ENCODE data around the gene ELOVL1. TPM values are rescaled to one million over a fixed set of nuclear protein-coding genes. Genes with fewer than 3 reads are reported as not detected.

The ELOVL1 gene
- total and polyA plus RNA-seq, 10 of the 15 experiments (the other 5 are each of a cell fraction or from before 2014, with no cell fraction given), result 58.5 to 139 (median 89.8) TPM

DNA sequence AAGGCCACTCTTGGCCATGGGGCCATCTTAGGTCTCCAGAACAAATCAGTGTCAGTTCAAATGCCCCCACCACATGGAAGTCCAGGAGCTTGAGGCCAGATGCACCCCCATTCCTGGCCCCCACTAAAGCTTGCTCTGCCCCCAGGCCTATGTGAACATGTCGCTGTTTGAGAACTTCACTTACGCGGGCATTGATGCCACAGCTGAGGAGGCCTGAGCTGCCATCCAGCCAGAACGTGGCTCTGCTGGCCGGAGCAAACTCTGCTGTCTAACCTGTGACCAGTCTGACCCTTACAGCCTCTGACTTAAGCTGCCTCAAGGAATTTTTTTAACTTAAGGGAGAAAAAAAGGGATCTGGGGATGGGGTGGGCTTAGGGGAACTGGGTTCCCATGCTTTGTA is 45.3 kb downstream of the ELOVL1 start:
- BruUV-seq (replicated peaks), result no TSS peak
- Histone ChIP-seq H3K4me3 (no peak overlapping the region), H3K36me3 (ENCODE audit: control insufficient read depth in 2 of 2, insufficient read depth in 2 of 2, low read length in 1 of 2) (no peaks in the 10 kb centered on the region), H3K79me2 (ENCODE audit: control insufficient read depth, insufficient read depth, low read length) (no peaks in the 10 kb centered on the region), H3K4me2 (ENCODE audit: control insufficient read depth, insufficient read depth) (no peak overlapping the region), H3K4me1 (ENCODE audit: control insufficient read depth, insufficient read depth, low read length) (no peaks in the 10 kb centered on the region), H2AFZ (ENCODE audit: control insufficient read depth, low read depth, low read length) (no peak overlapping the region), H3K9me3 (replicated peaks; ENCODE audit: control insufficient read depth, insufficient read depth, low read length) (no peaks in the 10 kb centered on the region; the same call in 1 of the 3 replicates), H3K9ac (ENCODE audit: control insufficient read depth, insufficient read depth, low read length) (no peak overlapping the region), H4K20me1 (ENCODE audit: control insufficient read depth, insufficient read depth) (no peaks in the 10 kb centered on the region), H3K27ac (ENCODE audit: control insufficient read depth, insufficient read depth) (no peak overlapping the region), H3K27me3 (replicated peaks in 1 of 2; ENCODE audit: control insufficient read depth in 2 of 2, insufficient read depth in 2 of 2, low read length in 1 of 2) (no peaks in the 10 kb centered on the region)
- DNase-seq (ENCODE audit: low read depth, low spot score) (no peak), FAIRE-seq (no peak), ATAC-seq (no peak)
- in situ Hi-C loops (cut with MboI) (no loop called here), intact Hi-C loops (cut with micrococcal nuclease; ENCODE audit: unreplicated experiment) (no loop called here)
- RAD21 ChIA-PET (ENCODE audit: unreplicated experiment), result no interaction called here
- POLR2A ChIA-PET, result no interaction called here
- SMC1A ChIA-PET (ENCODE audit: uncharacterized antibody, unreplicated experiment), result interaction anchor here (0.9 kb wide), 1 partner anchor 36 kb away, joined by 3 read pairs; no protein-coding TSS in a partner anchor
- 58% methylated on average over 5 of the region's 5 CpGs for WGBS (ENCODE audit: insufficient coverage, insufficient replicate concordance, low lambda C conversion rate, missing lambda C conversion rate)
- CTCF ChIA-PET, result no interaction called here
- TF ChIP-seq NFIC (IDR thresholded peaks at IDR 0.05; ENCODE audit: low read depth, low read length), result no peak
- no peak for TF ChIP-seq GATAD2B (conservative IDR thresholded peaks at IDR 0.05; ENCODE audit: low read depth)
- no peak for TF ChIP-seq IKZF2 (IDR thresholded peaks at IDR 0.05)
- no peak for TF ChIP-seq TAF1 (IDR thresholded peaks at IDR 0.05; ENCODE audit: borderline replicate concordance, low read depth, low read length)
- TF ChIP-seq HDAC2 (IDR thresholded peaks at IDR 0.05), result no peak
- TF ChIP-seq FOXK2 (IDR thresholded peaks at IDR 0.05), result no peak
- no peak for TF ChIP-seq BCL11A (IDR thresholded peaks at IDR 0.05; ENCODE audit: low read depth, low read length)
- TF ChIP-seq, protein P1, sequence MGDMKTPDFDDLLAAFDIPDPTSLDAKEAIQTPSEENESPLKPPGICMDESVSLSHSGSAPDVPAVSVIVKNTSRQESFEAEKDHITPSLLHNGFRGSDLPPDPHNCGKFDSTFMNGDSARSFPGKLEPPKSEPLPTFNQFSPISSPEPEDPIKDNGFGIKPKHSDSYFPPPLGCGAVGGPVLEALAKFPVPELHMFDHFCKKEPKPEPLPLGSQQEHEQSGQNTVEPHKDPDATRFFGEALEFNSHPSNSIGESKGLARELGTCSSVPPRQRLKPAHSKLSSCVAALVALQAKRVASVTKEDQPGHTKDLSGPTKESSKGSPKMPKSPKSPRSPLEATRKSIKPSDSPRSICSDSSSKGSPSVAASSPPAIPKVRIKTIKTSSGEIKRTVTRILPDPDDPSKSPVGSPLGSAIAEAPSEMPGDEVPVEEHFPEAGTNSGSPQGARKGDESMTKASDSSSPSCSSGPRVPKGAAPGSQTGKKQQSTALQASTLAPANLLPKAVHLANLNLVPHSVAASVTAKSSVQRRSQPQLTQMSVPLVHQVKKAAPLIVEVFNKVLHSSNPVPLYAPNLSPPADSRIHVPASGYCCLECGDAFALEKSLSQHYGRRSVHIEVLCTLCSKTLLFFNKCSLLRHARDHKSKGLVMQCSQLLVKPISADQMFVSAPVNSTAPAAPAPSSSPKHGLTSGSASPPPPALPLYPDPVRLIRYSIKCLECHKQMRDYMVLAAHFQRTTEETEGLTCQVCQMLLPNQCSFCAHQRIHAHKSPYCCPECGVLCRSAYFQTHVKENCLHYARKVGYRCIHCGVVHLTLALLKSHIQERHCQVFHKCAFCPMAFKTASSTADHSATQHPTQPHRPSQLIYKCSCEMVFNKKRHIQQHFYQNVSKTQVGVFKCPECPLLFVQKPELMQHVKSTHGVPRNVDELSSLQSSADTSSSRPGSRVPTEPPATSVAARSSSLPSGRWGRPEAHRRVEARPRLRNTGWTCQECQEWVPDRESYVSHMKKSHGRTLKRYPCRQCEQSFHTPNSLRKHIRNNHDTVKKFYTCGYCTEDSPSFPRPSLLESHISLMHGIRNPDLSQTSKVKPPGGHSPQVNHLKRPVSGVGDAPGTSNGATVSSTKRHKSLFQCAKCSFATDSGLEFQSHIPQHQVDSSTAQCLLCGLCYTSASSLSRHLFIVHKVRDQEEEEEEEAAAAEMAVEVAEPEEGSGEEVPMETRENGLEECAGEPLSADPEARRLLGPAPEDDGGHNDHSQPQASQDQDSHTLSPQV (IDR thresholded peaks at IDR 0.05), result no peak
- TF ChIP-seq ZZZ3 (IDR thresholded peaks at IDR 0.05; ENCODE audit: control insufficient read depth, insufficient read length, low read depth), result no peak
- no peak for TF ChIP-seq RAD21 (IDR thresholded peaks at IDR 0.05; ENCODE audit: insufficient read depth, low read depth, low read length)
- TF ChIP-seq ZBED1 (IDR thresholded peaks at IDR 0.05; ENCODE audit: borderline replicate concordance), result no peak
- TF ChIP-seq, protein P2, sequence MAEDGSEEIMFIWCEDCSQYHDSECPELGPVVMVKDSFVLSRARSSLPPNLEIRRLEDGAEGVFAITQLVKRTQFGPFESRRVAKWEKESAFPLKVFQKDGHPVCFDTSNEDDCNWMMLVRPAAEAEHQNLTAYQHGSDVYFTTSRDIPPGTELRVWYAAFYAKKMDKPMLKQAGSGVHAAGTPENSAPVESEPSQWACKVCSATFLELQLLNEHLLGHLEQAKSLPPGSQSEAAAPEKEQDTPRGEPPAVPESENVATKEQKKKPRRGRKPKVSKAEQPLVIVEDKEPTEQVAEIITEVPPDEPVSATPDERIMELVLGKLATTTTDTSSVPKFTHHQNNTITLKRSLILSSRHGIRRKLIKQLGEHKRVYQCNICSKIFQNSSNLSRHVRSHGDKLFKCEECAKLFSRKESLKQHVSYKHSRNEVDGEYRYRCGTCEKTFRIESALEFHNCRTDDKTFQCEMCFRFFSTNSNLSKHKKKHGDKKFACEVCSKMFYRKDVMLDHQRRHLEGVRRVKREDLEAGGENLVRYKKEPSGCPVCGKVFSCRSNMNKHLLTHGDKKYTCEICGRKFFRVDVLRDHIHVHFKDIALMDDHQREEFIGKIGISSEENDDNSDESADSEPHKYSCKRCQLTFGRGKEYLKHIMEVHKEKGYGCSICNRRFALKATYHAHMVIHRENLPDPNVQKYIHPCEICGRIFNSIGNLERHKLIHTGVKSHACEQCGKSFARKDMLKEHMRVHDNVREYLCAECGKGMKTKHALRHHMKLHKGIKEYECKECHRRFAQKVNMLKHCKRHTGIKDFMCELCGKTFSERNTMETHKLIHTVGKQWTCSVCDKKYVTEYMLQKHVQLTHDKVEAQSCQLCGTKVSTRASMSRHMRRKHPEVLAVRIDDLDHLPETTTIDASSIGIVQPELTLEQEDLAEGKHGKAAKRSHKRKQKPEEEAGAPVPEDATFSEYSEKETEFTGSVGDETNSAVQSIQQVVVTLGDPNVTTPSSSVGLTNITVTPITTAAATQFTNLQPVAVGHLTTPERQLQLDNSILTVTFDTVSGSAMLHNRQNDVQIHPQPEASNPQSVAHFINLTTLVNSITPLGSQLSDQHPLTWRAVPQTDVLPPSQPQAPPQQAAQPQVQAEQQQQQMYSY (CRISPR knock-in tag; IDR thresholded peaks at IDR 0.05), result no peak
- TF ChIP-seq KLF5 (IDR thresholded peaks at IDR 0.05; ENCODE audit: partially characterized antibody), result no peak
- no peak for TF ChIP-seq TCF7 (IDR thresholded peaks at IDR 0.05; ENCODE audit: borderline replicate concordance)
- TF ChIP-seq DPF2 (IDR thresholded peaks at IDR 0.05), result no peak
- TF ChIP-seq, protein P3, sequence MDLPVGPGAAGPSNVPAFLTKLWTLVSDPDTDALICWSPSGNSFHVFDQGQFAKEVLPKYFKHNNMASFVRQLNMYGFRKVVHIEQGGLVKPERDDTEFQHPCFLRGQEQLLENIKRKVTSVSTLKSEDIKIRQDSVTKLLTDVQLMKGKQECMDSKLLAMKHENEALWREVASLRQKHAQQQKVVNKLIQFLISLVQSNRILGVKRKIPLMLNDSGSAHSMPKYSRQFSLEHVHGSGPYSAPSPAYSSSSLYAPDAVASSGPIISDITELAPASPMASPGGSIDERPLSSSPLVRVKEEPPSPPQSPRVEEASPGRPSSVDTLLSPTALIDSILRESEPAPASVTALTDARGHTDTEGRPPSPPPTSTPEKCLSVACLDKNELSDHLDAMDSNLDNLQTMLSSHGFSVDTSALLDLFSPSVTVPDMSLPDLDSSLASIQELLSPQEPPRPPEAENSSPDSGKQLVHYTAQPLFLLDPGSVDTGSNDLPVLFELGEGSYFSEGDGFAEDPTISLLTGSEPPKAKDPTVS (IDR thresholded peaks at IDR 0.05; ENCODE audit: low read depth, low read length), result no peak
- no peak for TF ChIP-seq TCF3 (IDR thresholded peaks at IDR 0.05; ENCODE audit: borderline replicate concordance, insufficient read depth, low read depth, low read length)
